Neural cell (in vitro differentiated cells): ENCODE results near the gene ADAMTS14. TPM values are rescaled to one million over a fixed set of nuclear protein-coding genes. Genes with fewer than 3 reads are reported as not detected.
"Not testable (repeated sequence)": the region's sequence is repeated elsewhere in the genome, so short reads cannot be mapped to it uniquely, and the experiment has no call there.

Experiments used
- H2AFZ ChIP-seq: fragments of 200-600, 300-800 bp; sonication (generic), shearing (Covaris generic); 2 replicates; pipeline ENCODE4 v1.6.0; 2014; ENCODE audit warnings: low read depth, mild to moderate bottlenecking, antibody characterized with exemption, low read length, moderate library complexity
- H3F3A ChIP-seq: fragments of 200-600 bp; shearing (Covaris generic); 2 replicates; pipeline ENCODE4 v1.6.1; 2016; ENCODE audit warnings: mild to moderate bottlenecking, moderate library complexity, mixed read lengths, antibody characterized with exemption, low read length; ENCODE audit not compliant: insufficient read depth, poor library complexity, severe bottlenecking
- H3K27ac ChIP-seq: fragments of 200-600, 300-800 bp; sonication (generic), shearing (Covaris generic); 2 replicates; pipeline ENCODE4 v1.5.1; 2014; ENCODE audit warnings: mild to moderate bottlenecking, low read length, moderate library complexity
- H3K27me3 ChIP-seq: fragments of 300-800, 200-600 bp; sonication (generic), shearing (Covaris generic); 2 replicates; pipeline ENCODE4 v1.6.0; 2014; ENCODE audit warnings: mild to moderate bottlenecking, low read depth, low read length, moderate library complexity; ENCODE audit not compliant: insufficient read depth
- H3K36me3 ChIP-seq: fragments of 300-800, 200-600 bp; sonication (generic), shearing (Covaris generic); 2 replicates; pipeline ENCODE4 v1.5.1; 2014; ENCODE audit warnings: mild to moderate bottlenecking, antibody characterized with exemption, low read length, moderate library complexity; ENCODE audit not compliant: insufficient read depth
- H3K4me2 ChIP-seq: fragments of 300-800, 200-600 bp; sonication (generic), shearing (Covaris generic); 2 replicates; pipeline ENCODE4 v1.6.0; 2014; ENCODE audit warnings: mild to moderate bottlenecking, low read length
- H3K4me3 ChIP-seq: fragments of 300-800, 200-600 bp; sonication (generic), shearing (Covaris generic); 2 replicates; pipeline ENCODE4 v1.5.1; 2014; ENCODE audit warnings: mild to moderate bottlenecking, low read length, moderate library complexity
- H3K79me2 ChIP-seq: fragments of 200-600 bp; shearing (Covaris generic); replicated peaks from 2 replicates; pipeline ENCODE4 v1.6.0; 2014; ENCODE audit warnings: mild to moderate bottlenecking, low read length, moderate library complexity; ENCODE audit not compliant: insufficient read depth
- H3K9ac ChIP-seq: fragments of 300-800, 200-600 bp; sonication (generic), shearing (Covaris generic); 2 replicates; pipeline ENCODE4 v1.6.1; 2016; ENCODE audit warnings: mild to moderate bottlenecking, low read length, mixed read lengths
- H3K9me2 ChIP-seq: fragments of 200-600 bp; shearing (Covaris generic); 2 replicates; pipeline ENCODE4 v1.6.1; 2016; ENCODE audit warnings: mild to moderate bottlenecking, low read length, mixed read lengths; ENCODE audit not compliant: insufficient read depth
- H3K9me3 ChIP-seq: fragments of 200-600, 300-800 bp; sonication (generic), shearing (Covaris generic); 2 replicates; pipeline ENCODE4 v1.6.1; 2016; ENCODE audit warnings: mild to moderate bottlenecking, mixed run types, low read length, moderate library complexity, mixed read lengths
- H4K20me1 ChIP-seq: fragments of 200-600 bp; shearing (Covaris generic); 2 replicates; pipeline ENCODE4 v1.6.1; 2016; ENCODE audit warnings: mild to moderate bottlenecking, mixed run types; ENCODE audit not compliant: insufficient read depth
- CTCF ChIP-seq: fragments of 450-650 bp; IDR thresholded peaks from 2 replicates; pipeline ENCODE4 v1.5.1; 2014; ENCODE audit warnings: antibody characterized with exemption, mild to moderate bottlenecking, moderate library complexity; ENCODE audit not compliant: poor library complexity, severe bottlenecking
- EP300 ChIP-seq: fragments of 450-650 bp; conservative IDR thresholded peaks from 2 replicates; pipeline ENCODE4 v1.6.1; 2014; ENCODE audit warnings: antibody characterized with exemption, mild to moderate bottlenecking, moderate library complexity; ENCODE audit not compliant: poor library complexity, severe bottlenecking
- EZH2 ChIP-seq: fragments of 200-600, 300-800 bp; shearing (Covaris generic), sonication (generic); IDR thresholded peaks from 2 replicates; pipeline ENCODE4 v1.6.1; 2014; ENCODE audit warnings: antibody characterized with exemption, low read length, borderline replicate concordance, mild to moderate bottlenecking; ENCODE audit not compliant: insufficient read depth, poor library complexity, severe bottlenecking
- MXI1 ChIP-seq: fragments of 450-650 bp; conservative IDR thresholded peaks from 2 replicates; pipeline ENCODE4 v1.6.1; 2014; ENCODE audit warnings: antibody characterized with exemption, mild to moderate bottlenecking; ENCODE audit not compliant: poor library complexity, severe bottlenecking
- POLR2AphosphoS5 ChIP-seq: IDR thresholded peaks from 2 replicates; pipeline ENCODE4 v1.6.1; 2012
- RAD21 ChIP-seq: fragments of 450-650 bp; conservative IDR thresholded peaks from 2 replicates; pipeline ENCODE4 v1.6.1; 2014; ENCODE audit warnings: antibody characterized with exemption, mild to moderate bottlenecking, moderate library complexity
- REST ChIP-seq: IDR thresholded peaks from 2 replicates; pipeline ENCODE4 v1.6.1; 2012; ENCODE audit warnings: borderline replicate concordance
- SMC3 ChIP-seq: fragments of 450-650 bp; conservative IDR thresholded peaks from 2 replicates; pipeline ENCODE4 v1.6.1; 2014; ENCODE audit warnings: antibody characterized with exemption, mild to moderate bottlenecking, moderate library complexity; ENCODE audit not compliant: poor library complexity
- TAF1 ChIP-seq: IDR thresholded peaks from 2 replicates; pipeline ENCODE4 v1.6.1; 2012; ENCODE audit warnings: low read depth
- polyA plus RNA-seq: library from polyadenylated mRNA; depleted of rRNA; stranded (reverse); fragments of >200 nt; gene quantifications from 2 replicates; pipeline ENCODE4 v1.2.3, GENCODE V29; 2014

Gene ADAMTS14
- polyA plus RNA-seq, 1 donor from 2014 or later: 0.04 TPM

GRCh38 chr10:70629338-70629737 is 43.0 kb upstream of the ADAMTS14 start:
- TF ChIP-seq SMC3: no peak
- TF ChIP-seq POLR2AphosphoS5: no peak
- no peak for TF ChIP-seq TAF1
- no peak for TF ChIP-seq CTCF
- no peak for TF ChIP-seq MXI1
- no peak for TF ChIP-seq EZH2
- no peak for TF ChIP-seq REST
- TF ChIP-seq EP300: no peak
- TF ChIP-seq RAD21: no peak
- H4K20me1 ChIP-seq: no peaks in the 10 kb centered on the region
- H3K9ac ChIP-seq: no peak overlapping the region
- H3F3A ChIP-seq: no peaks in the 10 kb centered on the region
- H3K27ac ChIP-seq: no peak overlapping the region
- H2AFZ ChIP-seq: no peak overlapping the region
- H3K4me2 ChIP-seq: no peak overlapping the region
- H3K9me3 ChIP-seq: peaks cover 6% of the 10 kb centered on the region
- no peaks in the 10 kb centered on the region for H3K9me2 ChIP-seq
- no peaks in the 10 kb centered on the region for H3K79me2 ChIP-seq
- H3K36me3 ChIP-seq: no peaks in the 10 kb centered on the region
- H3K4me3 ChIP-seq: no peak overlapping the region
- H3K27me3 ChIP-seq: no peaks in the 10 kb centered on the region

- not testable (repeated sequence) for H3K27me3 ChIP-seq, H3K4me3 ChIP-seq, H2AFZ ChIP-seq, H3K9me2 ChIP-seq, H3K9me3 ChIP-seq, H3K27ac ChIP-seq, H3K4me2 ChIP-seq, H4K20me1 ChIP-seq, H3K9ac ChIP-seq, H3K79me2 ChIP-seq, H3F3A ChIP-seq, H3K36me3 ChIP-seq
Observed at GRCh38 chr10:70631735-70632134, 40.6 kb upstream of the ADAMTS14 start.

- Histone ChIP-seq H2AFZ (no peak overlapping the region), H3K9me2 (no peaks in the 10 kb centered on the region)
Observed at GRCh38 chr10:70634011-70634410, 38.3 kb upstream of the ADAMTS14 start.

More at GRCh38 chr10:70634011-70634410, 38.3 kb upstream of the ADAMTS14 start:
- H3K9me3 ChIP-seq: no peaks in the 10 kb centered on the region
- no peaks in the 10 kb centered on the region for H3F3A ChIP-seq
- H3K9ac ChIP-seq: no peak overlapping the region
- no peak overlapping the region for H3K27ac ChIP-seq
- H3K36me3 ChIP-seq: no peaks in the 10 kb centered on the region
- TF ChIP-seq EP300 (no peak), MXI1 (no peak), EZH2 (no peak), CTCF (no peak), POLR2AphosphoS5 (no peak), SMC3 (no peak), REST (no peak), RAD21 (no peak), TAF1 (no peak)
- no peaks in the 10 kb centered on the region for H3K79me2 ChIP-seq
- H3K4me3 ChIP-seq: no peak overlapping the region
- no peaks in the 10 kb centered on the region for H3K27me3 ChIP-seq
- H3K4me2 ChIP-seq: no peak overlapping the region
- H4K20me1 ChIP-seq: no peaks in the 10 kb centered on the region
